Stimulated activated naive CD8-positive, alpha-beta T cell treated with anti-CD3 and anti-CD28 coated beads, Interleukin-15, Interleukin-2, amounts not matched to agents 100 ng/mL and 50 ng/mL, for 24 hours (primary cell): Measurements from ENCODE around the gene ZNF497.

ENCODE experiments used
- H3K27ac Mint-ChIP-seq: one replicate; pipeline ENCODE4 v1.8.0; 2021; ENCODE audit warnings: mild to moderate bottlenecking, mixed read lengths
- H3K27me3 Mint-ChIP-seq: one replicate; pipeline ENCODE4 v1.8.0; 2021; ENCODE audit warnings: mixed read lengths
- H3K36me3 Mint-ChIP-seq: one replicate; pipeline ENCODE4 v1.8.0; 2021; ENCODE audit warnings: low read depth, mixed read lengths
- H3K4me1 Mint-ChIP-seq: one replicate; pipeline ENCODE4 v1.8.0; 2021; ENCODE audit warnings: low read depth, mixed read lengths
- H3K4me3 Mint-ChIP-seq: one replicate; pipeline ENCODE4 v1.8.0; 2021; ENCODE audit warnings: mild to moderate bottlenecking, mixed read lengths
- H3K9me3 Mint-ChIP-seq: one replicate; pipeline ENCODE4 v1.8.0; 2021; ENCODE audit warnings: mixed read lengths

The ZNF497 gene

GRCh38 chr19:58397533-58398037 lies 35.0 kb upstream of the ZNF497 start:
- no peak overlapping the region for H3K27ac Mint-ChIP-seq
- peaks cover 10% of the 10 kb centered on the region for H3K27me3 Mint-ChIP-seq

GRCh38 chr19:58396691-58397532 lies 34.4 kb upstream of the ZNF497 start:
- H3K36me3 Mint-ChIP-seq: peaks cover 30% of the 10 kb centered on the region
- peaks cover 10% of the 10 kb centered on the region for H3K27me3 Mint-ChIP-seq
- no peak overlapping the region for H3K4me3 Mint-ChIP-seq
- H3K4me1 Mint-ChIP-seq: peaks cover 34% of the 10 kb centered on the region
- no peaks in the 10 kb centered on the region for H3K9me3 Mint-ChIP-seq
- no peak overlapping the region for H3K27ac Mint-ChIP-seq

More at GRCh38 chr19:58397533-58398037, 35.0 kb upstream of the ZNF497 start:
- H3K4me3 Mint-ChIP-seq: no peak overlapping the region
- H3K9me3 Mint-ChIP-seq: no peaks in the 10 kb centered on the region
- H3K4me1 Mint-ChIP-seq: peaks cover 36% of the 10 kb centered on the region
- H3K36me3 Mint-ChIP-seq: peaks cover 25% of the 10 kb centered on the region

- no peak overlapping the region for H3K27ac Mint-ChIP-seq
- H3K27me3 Mint-ChIP-seq: peaks cover 7% of the 10 kb centered on the region
- H3K4me3 Mint-ChIP-seq: no peak overlapping the region
- H3K4me1 Mint-ChIP-seq: peaks cover 31% of the 10 kb centered on the region
- H3K36me3 Mint-ChIP-seq: peaks cover 37% of the 10 kb centered on the region
- no peaks in the 10 kb centered on the region for H3K9me3 Mint-ChIP-seq
These were observed 33.6 kb upstream of the ZNF497 start for GRCh38 chr19:58395979-58396627.

- Mint-ChIP-seq H3K4me1 (peaks cover 32% of the 10 kb centered on the region), H3K36me3 (peaks cover 44% of the 10 kb centered on the region), H3K9me3 (no peaks in the 10 kb centered on the region), H3K27me3 (peaks cover 6% of the 10 kb centered on the region), H3K27ac (no peak within 1 kb of the TSS), H3K4me3 (no peak within 1 kb of the TSS)
These were observed 32.8 kb upstream of the ZNF497 start, which contains the start of gene RNF225 for GRCh38 chr19:58395220-58395978. TSS of gene RNF225 (plus strand) at chr19:58395656. CDS start at chr19:58396090, 434 bp downstream.

- H3K27me3 Mint-ChIP-seq: peaks cover 5% of the 10 kb centered on the region
- H3K36me3 Mint-ChIP-seq: peaks cover 48% of the 10 kb centered on the region
- H3K27ac Mint-ChIP-seq: no peak overlapping the region
- H3K9me3 Mint-ChIP-seq: no peaks in the 10 kb centered on the region
- peaks cover 33% of the 10 kb centered on the region for H3K4me1 Mint-ChIP-seq
- H3K4me3 Mint-ChIP-seq: no peak overlapping the region
These were observed 32.3 kb upstream of the ZNF497 start for GRCh38 chr19:58394821-58395219.

- Mint-ChIP-seq H3K4me1 (peaks cover 42% of the 10 kb centered on the region), H3K27me3 (no peaks in the 10 kb centered on the region), H3K27ac (no peak overlapping the region), H3K36me3 (peaks cover 56% of the 10 kb centered on the region), H3K9me3 (no peaks in the 10 kb centered on the region), H3K4me3 (no peak overlapping the region)
These were observed 31.1 kb upstream of the ZNF497 start for GRCh38 chr19:58393725-58394033.

- H3K27ac Mint-ChIP-seq: no peak overlapping the region
- peaks cover 62% of the 10 kb centered on the region for H3K36me3 Mint-ChIP-seq
- no peaks in the 10 kb centered on the region for H3K27me3 Mint-ChIP-seq
- H3K4me1 Mint-ChIP-seq: peaks cover 47% of the 10 kb centered on the region
- no peaks in the 10 kb centered on the region for H3K9me3 Mint-ChIP-seq
- H3K4me3 Mint-ChIP-seq: no peak overlapping the region
These were observed 30.6 kb upstream of the ZNF497 start for GRCh38 chr19:58392945-58393724.

- no peaks in the 10 kb centered on the region for H3K9me3 Mint-ChIP-seq
- peaks cover 56% of the 10 kb centered on the region for H3K4me1 Mint-ChIP-seq
- peak overlapping the region; percentile 97 for H3K27ac Mint-ChIP-seq
- peak overlapping the region; percentile 97 for H3K4me3 Mint-ChIP-seq
- peaks cover 56% of the 10 kb centered on the region for H3K36me3 Mint-ChIP-seq
- no peaks in the 10 kb centered on the region for H3K27me3 Mint-ChIP-seq
These were observed 25.6 kb upstream of the ZNF497 start for GRCh38 chr19:58388175-58388526.

GRCh38 chr19:58387338-58388174 lies 25.0 kb upstream of the ZNF497 start:
- Mint-ChIP-seq H3K9me3 (no peaks in the 10 kb centered on the region), H3K36me3 (peaks cover 50% of the 10 kb centered on the region), H3K27me3 (no peaks in the 10 kb centered on the region), H3K4me3 (peak overlapping the region; percentile 97), H3K27ac (peak overlapping the region; percentile 97), H3K4me1 (peaks cover 51% of the 10 kb centered on the region)

- Mint-ChIP-seq H3K9me3 (no peaks in the 10 kb centered on the region), H3K27ac (peak within 1 kb of the TSS; percentile 97), H3K27me3 (no peaks in the 10 kb centered on the region), H3K4me1 (peaks cover 52% of the 10 kb centered on the region), H3K36me3 (peaks cover 44% of the 10 kb centered on the region), H3K4me3 (peak within 1 kb of the TSS; percentile 97)
These were observed 24.2 kb upstream of the ZNF497 start, which contains the start of gene RPS5 for GRCh38 chr19:58386576-58387337. TSS of gene RPS5 (plus strand) at chr19:58387269. CDS start at chr19:58388138, 869 bp downstream.

GRCh38 chr19:58385891-58386575 lies 23.5 kb upstream of the ZNF497 start:
- H3K4me3 Mint-ChIP-seq: peak overlapping the region; percentile 97
- H3K36me3 Mint-ChIP-seq: peaks cover 38% of the 10 kb centered on the region
- peak overlapping the region; percentile 97 for H3K27ac Mint-ChIP-seq
- no peaks in the 10 kb centered on the region for H3K9me3 Mint-ChIP-seq
- H3K4me1 Mint-ChIP-seq: peaks cover 50% of the 10 kb centered on the region
- no peaks in the 10 kb centered on the region for H3K27me3 Mint-ChIP-seq

- Mint-ChIP-seq H3K27me3 (no peaks in the 10 kb centered on the region), H3K4me1 (peaks cover 45% of the 10 kb centered on the region), H3K9me3 (no peaks in the 10 kb centered on the region), H3K27ac (peak overlapping the region; percentile 97), H3K36me3 (peaks cover 32% of the 10 kb centered on the region), H3K4me3 (peak overlapping the region; percentile 97)
These were observed 22.9 kb upstream of the ZNF497 start for GRCh38 chr19:58385313-58385890.
